ENCODE measurements around the gene CCDC27. TPM values are rescaled to one million over a fixed set of nuclear protein-coding genes. Genes with fewer than 3 reads are reported as not detected.

The CCDC27 gene
- total and polyA plus RNA-seq, 8 donors: not detected

GRCh38 chr1:3733883-3734589 is 18.2 kb upstream of the CCDC27 start:
- H3K36me3 ChIP-seq: peaks cover 10 to 48% (median 44%) of the 10 kb centered on the region in 4 donors
- peaks cover 0 to 52% (median 41%) of the 10 kb centered on the region in 3 donors for H3K27me3 ChIP-seq
- TF ChIP-seq EP300 (IDR thresholded peaks at IDR 0.05) (no peak), POLR2A (IDR thresholded peaks at IDR 0.05) (no peak), POLR2AphosphoS5 (IDR thresholded peaks at IDR 0.05) (no peak)
- TF ChIP-seq, protein P1, sequence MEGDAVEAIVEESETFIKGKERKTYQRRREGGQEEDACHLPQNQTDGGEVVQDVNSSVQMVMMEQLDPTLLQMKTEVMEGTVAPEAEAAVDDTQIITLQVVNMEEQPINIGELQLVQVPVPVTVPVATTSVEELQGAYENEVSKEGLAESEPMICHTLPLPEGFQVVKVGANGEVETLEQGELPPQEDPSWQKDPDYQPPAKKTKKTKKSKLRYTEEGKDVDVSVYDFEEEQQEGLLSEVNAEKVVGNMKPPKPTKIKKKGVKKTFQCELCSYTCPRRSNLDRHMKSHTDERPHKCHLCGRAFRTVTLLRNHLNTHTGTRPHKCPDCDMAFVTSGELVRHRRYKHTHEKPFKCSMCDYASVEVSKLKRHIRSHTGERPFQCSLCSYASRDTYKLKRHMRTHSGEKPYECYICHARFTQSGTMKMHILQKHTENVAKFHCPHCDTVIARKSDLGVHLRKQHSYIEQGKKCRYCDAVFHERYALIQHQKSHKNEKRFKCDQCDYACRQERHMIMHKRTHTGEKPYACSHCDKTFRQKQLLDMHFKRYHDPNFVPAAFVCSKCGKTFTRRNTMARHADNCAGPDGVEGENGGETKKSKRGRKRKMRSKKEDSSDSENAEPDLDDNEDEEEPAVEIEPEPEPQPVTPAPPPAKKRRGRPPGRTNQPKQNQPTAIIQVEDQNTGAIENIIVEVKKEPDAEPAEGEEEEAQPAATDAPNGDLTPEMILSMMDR (IDR thresholded peaks at IDR 0.05): no peak
- DNase-seq: no peak
- H3K27ac ChIP-seq: no peak overlapping the region
- intact Hi-C loops (cut with DNase I; ENCODE audit: low total_unique reads): no loop called here
- H3K4me3 ChIP-seq: no peak overlapping the region
- H3K4me1 ChIP-seq: peaks cover 0 to 13% (median 8%) of the 10 kb centered on the region in 4 donors
- WGBS, 5 donors: 66 to 81% (median 79%) methylated on average over 8 to 17 of the region's 17 CpGs
- no peaks in the 10 kb centered on the region for H3K9me3 ChIP-seq

GRCh38 chr1:3734602-3735001 is 17.6 kb upstream of the CCDC27 start:
- 91 to 95% (median 94%) methylated on average over 10 to 16 of the region's 16 CpGs for WGBS, 5 donors

DNA sequence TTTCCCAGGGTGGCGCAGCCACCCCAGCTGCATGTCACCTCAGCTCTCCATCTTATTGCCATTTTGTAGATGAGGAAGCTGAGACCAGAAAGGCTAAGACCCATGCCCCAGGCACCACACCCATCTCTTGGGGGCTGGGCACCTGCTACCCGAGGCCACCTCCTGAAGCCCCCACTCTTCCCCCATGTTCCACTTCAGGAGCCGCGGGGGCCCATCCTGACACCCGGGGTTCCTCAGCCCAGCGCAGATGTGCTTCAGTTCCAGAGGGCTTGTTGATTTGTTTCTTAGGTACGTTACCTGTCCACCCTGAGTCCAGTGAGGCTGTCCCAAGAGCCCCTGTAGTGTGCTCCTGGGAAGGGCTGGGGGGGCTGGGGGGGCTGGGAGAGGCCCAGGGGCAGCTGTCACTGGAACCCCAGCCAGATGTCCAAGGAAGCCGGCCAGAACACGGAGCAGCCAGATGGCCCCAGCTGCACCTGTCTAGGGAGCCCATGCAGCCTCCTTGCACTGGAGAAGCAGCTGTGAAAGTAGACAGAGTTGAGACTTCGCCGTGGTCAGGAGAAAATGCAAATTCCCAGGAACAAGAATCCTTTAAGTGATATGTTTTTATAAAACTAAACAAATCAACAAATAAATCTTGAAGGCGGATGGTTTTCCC is 17.1 kb upstream of the CCDC27 start:
- Histone ChIP-seq H3K4me1 (peaks cover 0 to 13% (median 8%) of the 10 kb centered on the region in 4 donors), H3K27ac (no peak overlapping the region), H3K9me3 (no peaks in the 10 kb centered on the region), H3K36me3 (peaks cover 15 to 59% (median 55%) of the 10 kb centered on the region in 4 donors), H3K27me3 (peaks cover 0 to 41% (median 33%) of the 10 kb centered on the region in 3 donors), H3K4me3 (no peak overlapping the region)
- intact Hi-C loops (cut with DNase I; ENCODE audit: low total_unique reads): no loop called here
- TF ChIP-seq EP300 (IDR thresholded peaks at IDR 0.05) (no peak), POLR2A (IDR thresholded peaks at IDR 0.05) (no peak)
- DNase-seq: no peak
- 82 to 87% (median 87%) methylated on average over 12 of the region's 12 CpGs for WGBS, 5 donors

More at GRCh38 chr1:3734602-3735001, 17.6 kb upstream of the CCDC27 start:
- H3K27me3 ChIP-seq: peaks cover 0 to 46% (median 38%) of the 10 kb centered on the region in 3 donors
- intact Hi-C loops (cut with DNase I; ENCODE audit: low total_unique reads): no loop called here
- no peak for DNase-seq
- H3K27ac ChIP-seq: no peak overlapping the region
- peaks cover 11 to 53% (median 50%) of the 10 kb centered on the region in 4 donors for H3K36me3 ChIP-seq
- H3K4me1 ChIP-seq: peaks cover 0 to 13% (median 8%) of the 10 kb centered on the region in 4 donors
- H3K9me3 ChIP-seq: no peaks in the 10 kb centered on the region
- TF ChIP-seq EP300 (IDR thresholded peaks at IDR 0.05) (no peak), POLR2AphosphoS5 (IDR thresholded peaks at IDR 0.05) (no peak), POLR2A (IDR thresholded peaks at IDR 0.05) (no peak)
- TF ChIP-seq, protein P1 (IDR thresholded peaks at IDR 0.05): no peak
- no peak overlapping the region for H3K4me3 ChIP-seq

DNA sequence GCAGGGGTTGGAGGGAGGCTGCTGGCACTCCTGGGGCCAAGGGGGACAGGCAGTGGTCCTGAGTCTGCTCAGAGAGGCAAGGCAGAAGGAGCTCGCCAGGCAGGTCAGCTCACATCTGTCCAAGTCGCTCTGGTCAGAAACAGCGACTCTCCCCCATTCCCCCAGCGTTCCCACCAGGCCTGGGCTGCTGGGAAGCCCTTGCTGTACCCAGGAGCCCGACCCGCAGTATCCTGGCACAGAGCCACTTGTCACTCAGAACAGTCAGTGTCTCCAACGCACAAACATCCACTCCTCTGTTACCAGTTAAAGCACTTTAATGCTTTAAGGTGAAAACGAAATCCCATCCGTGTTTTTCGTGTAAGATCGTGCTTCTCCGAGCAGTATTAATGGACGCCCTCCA is 16.6 kb upstream of the CCDC27 start:
- H3K27ac ChIP-seq: no peak overlapping the region
- H3K4me1 ChIP-seq: peaks cover 0 to 13% (median 8%) of the 10 kb centered on the region in 4 donors
- 80 to 90% (median 85%) methylated on average over 13 of the region's 13 CpGs for WGBS, 5 donors
- TF ChIP-seq, protein P1 (IDR thresholded peaks at IDR 0.05): no peak
- no peak for TF ChIP-seq EP300 (IDR thresholded peaks at IDR 0.05)
- no peaks in the 10 kb centered on the region for H3K9me3 ChIP-seq
- intact Hi-C loops (cut with DNase I; ENCODE audit: low total_unique reads): no loop called here
- peaks cover 17 to 64% (median 59%) of the 10 kb centered on the region in 4 donors for H3K36me3 ChIP-seq
- peaks cover 0 to 36% (median 29%) of the 10 kb centered on the region in 3 donors for H3K27me3 ChIP-seq
- H3K4me3 ChIP-seq: no peak overlapping the region
- DNase-seq: no peak
